ENCODE measurements around the gene HAS3.
A peak's percentile ranks its signal among the peaks of the same experiment; 100 is the strongest.

DNA sequence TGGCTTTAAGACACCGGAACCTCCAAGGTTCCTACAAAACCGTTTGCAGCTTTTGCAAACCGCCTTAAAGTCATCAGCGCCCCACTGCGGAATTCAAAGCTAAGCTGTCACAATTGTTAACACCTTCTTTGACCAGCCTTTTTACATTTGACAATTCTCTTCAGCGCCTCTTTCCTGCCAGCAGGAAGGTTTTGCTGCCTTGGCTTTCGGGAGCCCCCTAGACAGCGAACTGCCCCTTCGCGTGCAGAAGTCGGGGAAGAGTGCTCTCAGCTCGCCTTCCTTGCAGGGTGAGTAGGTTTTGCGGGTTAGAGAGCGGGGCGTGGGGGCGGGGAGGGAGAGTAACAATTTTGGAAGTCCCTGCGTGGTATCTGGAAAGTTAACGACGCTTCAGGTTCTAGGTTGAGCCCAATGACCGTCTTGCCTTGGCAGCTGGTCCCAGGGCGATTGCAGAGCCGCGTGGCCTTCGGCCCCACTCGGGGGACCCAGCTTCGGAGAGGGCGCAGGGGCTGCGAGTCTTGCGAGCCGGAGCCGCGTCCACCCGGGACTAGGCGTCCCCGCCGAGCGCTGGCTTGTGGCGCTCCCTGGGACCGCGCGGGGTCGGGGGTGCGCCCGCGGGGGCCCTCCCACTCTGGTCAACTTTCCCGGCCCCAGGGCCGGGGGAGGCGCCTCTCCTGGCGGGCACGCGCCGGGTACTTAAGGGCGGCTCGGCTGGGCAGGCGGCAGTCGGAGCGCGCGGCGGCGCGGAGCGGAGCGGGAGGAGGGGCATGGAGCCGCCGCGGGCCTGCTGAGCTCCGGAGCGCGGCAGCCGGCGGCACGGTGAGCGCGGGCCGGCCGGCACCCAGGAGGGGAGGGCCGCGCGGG, at the start of gene HAS3:
- TF ChIP-seq, protein P1, sequence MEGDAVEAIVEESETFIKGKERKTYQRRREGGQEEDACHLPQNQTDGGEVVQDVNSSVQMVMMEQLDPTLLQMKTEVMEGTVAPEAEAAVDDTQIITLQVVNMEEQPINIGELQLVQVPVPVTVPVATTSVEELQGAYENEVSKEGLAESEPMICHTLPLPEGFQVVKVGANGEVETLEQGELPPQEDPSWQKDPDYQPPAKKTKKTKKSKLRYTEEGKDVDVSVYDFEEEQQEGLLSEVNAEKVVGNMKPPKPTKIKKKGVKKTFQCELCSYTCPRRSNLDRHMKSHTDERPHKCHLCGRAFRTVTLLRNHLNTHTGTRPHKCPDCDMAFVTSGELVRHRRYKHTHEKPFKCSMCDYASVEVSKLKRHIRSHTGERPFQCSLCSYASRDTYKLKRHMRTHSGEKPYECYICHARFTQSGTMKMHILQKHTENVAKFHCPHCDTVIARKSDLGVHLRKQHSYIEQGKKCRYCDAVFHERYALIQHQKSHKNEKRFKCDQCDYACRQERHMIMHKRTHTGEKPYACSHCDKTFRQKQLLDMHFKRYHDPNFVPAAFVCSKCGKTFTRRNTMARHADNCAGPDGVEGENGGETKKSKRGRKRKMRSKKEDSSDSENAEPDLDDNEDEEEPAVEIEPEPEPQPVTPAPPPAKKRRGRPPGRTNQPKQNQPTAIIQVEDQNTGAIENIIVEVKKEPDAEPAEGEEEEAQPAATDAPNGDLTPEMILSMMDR (IDR thresholded peaks at IDR 0.05; ENCODE audit: low read depth, low read length), result peak; percentile 47
- TF ChIP-seq POLR2A (IDR thresholded peaks at IDR 0.05; ENCODE audit: extremely low read depth, insufficient read length), result no peak
- no peak for TF ChIP-seq MYC (IDR thresholded peaks at IDR 0.05; ENCODE audit: low read depth, low read length)
